ENCODE measurements around the gene PHLDA1. TPM values are rescaled to one million over a fixed set of nuclear protein-coding genes. Genes with fewer than 3 reads are reported as not detected.

PHLDA1 gene
- total and polyA plus RNA-seq, 2 experiments from 2014 or later = 35.7 to 36.2 TPM

DNA sequence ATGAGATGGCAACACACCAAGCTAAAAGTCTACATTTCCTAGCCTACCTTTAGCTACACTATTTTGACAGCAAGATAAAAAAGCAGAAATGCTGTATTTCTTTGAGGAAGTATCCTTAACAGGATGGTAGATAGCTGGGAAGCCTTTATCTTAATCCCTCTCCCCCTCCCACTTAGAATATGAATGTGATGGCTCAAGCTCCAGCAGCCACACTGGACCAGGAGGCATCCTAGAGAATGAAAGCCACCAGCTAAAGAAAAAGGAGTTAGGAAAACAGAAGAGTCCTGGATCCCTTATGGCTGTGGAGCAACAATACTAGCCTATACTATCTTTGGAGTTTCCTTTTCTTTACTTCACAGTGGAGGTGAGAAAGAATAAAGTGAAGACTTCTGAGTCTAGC is 37.8 kb upstream of the PHLDA1 start:
- Histone ChIP-seq H3K4me1 (ENCODE audit: insufficient read depth) (no peaks in the 10 kb centered on the region; the same call in 1 of the 2 replicates), H3K4me3 (no peak overlapping the region), H3F3A (ENCODE audit: insufficient read depth) (peaks cover 39% of the 10 kb centered on the region), H3K27me3 (replicated peaks; ENCODE audit: insufficient read depth) (no peaks in the 10 kb centered on the region), H3K36me3 (ENCODE audit: low read depth) (peaks cover 64% of the 10 kb centered on the region), H3K9me3 (ENCODE audit: low read depth) (peaks cover 5% of the 10 kb centered on the region), H3K9me2 (ENCODE audit: insufficient read depth) (no peaks in the 10 kb centered on the region), H2AFZ (no peak overlapping the region), H3K4me2 (ENCODE audit: unreplicated experiment) (no peak overlapping the region), H3K79me2 (ENCODE audit: insufficient read depth) (peaks cover 100% of the 10 kb centered on the region), H3K27ac (no peak overlapping the region), H4K20me1 (ENCODE audit: insufficient read depth) (peaks cover 5% of the 10 kb centered on the region; the same call in 1 of the 2 replicates), H3K9ac (no peak overlapping the region)
- in situ Hi-C loops (cut with MboI) = no loop called here
- TF ChIP-seq EZH2 (IDR thresholded peaks at IDR 0.05; ENCODE audit: insufficient read depth, poor library complexity, severe bottlenecking) (no peak), EZH2phosphoT487 (IDR thresholded peaks at IDR 0.05; ENCODE audit: insufficient read depth, low read depth) (no peak)
- no peak for DNase-seq

DNA sequence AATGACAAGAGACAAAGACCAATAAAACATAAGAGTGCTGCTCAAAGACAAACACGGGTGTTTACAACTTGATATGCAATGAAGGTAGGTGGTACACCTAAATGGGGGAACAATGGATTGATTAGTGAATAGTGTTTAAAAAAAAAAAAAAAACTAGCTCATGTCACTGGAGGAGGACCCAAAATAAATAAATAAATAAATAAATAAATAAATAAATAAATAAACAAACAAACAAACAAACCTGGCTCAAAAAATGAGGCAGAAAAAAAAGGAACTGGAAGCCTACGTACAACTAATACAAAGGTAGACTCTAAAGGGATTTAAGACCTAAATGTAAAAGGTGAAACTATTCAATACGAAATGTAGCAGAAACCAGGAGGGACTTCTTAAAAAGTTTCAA is 34.3 kb upstream of the PHLDA1 start:
- peaks cover 77% of the 10 kb centered on the region for H3K36me3 ChIP-seq (ENCODE audit: low read depth)
- WGBS, 2 experiments (ENCODE audit: low coverage in 1 of 2, low lambda C conversion rate in 2 of 2, missing lambda C conversion rate in 2 of 2) = 92 to 96% methylated on average over 3 of the region's 3 CpGs
- TF ChIP-seq EZH2 (IDR thresholded peaks at IDR 0.05; ENCODE audit: insufficient read depth, poor library complexity, severe bottlenecking) (no peak), EZH2phosphoT487 (IDR thresholded peaks at IDR 0.05; ENCODE audit: insufficient read depth, low read depth) (no peak)

DNA sequence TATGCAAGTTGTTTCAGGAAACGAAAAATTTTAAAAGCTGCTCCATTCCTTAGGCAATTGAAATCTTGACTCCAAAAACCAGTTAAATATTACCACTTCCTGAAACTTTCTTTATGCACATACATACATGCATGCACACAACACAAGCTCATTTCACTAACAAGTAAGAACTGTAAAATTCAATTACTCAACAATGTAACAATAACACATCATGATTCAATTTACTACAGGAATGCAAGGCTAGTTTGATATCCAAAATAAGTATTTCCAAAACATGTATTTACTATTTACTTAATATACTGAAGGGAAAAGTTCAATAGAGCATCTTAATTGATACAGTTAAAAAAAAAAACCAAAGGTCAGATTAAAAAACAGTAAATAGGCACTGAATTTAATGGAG is 33.3 kb upstream of the PHLDA1 start:
- 96% methylated on average over 1 of the region's 1 CpG for WGBS, 2 experiments (ENCODE audit: low coverage in 1 of 2, low lambda C conversion rate in 2 of 2, missing lambda C conversion rate in 2 of 2)
- Histone ChIP-seq H3K27ac (no peak overlapping the region), H3K9me3 (ENCODE audit: low read depth) (peaks cover 5% of the 10 kb centered on the region), H4K20me1 (ENCODE audit: insufficient read depth) (peaks cover 3% of the 10 kb centered on the region; the same call in 1 of the 2 replicates), H3K4me2 (ENCODE audit: unreplicated experiment) (no peak overlapping the region), H3K4me3 (no peak overlapping the region), H3K79me2 (ENCODE audit: insufficient read depth) (peaks cover 100% of the 10 kb centered on the region), H3K36me3 (ENCODE audit: low read depth) (peaks cover 79% of the 10 kb centered on the region), H3K9ac (no peak overlapping the region), H3K27me3 (replicated peaks; ENCODE audit: insufficient read depth) (no peaks in the 10 kb centered on the region), H3F3A (ENCODE audit: insufficient read depth) (peaks cover 43% of the 10 kb centered on the region), H3K9me2 (ENCODE audit: insufficient read depth) (no peaks in the 10 kb centered on the region), H3K4me1 (ENCODE audit: insufficient read depth) (no peaks in the 10 kb centered on the region; the same call in 1 of the 2 replicates), H2AFZ (no peak overlapping the region)
- DNase-seq = peak; percentile 20
- TF ChIP-seq EZH2 (IDR thresholded peaks at IDR 0.05; ENCODE audit: insufficient read depth, poor library complexity, severe bottlenecking) = no peak
- no peak for TF ChIP-seq EZH2phosphoT487 (IDR thresholded peaks at IDR 0.05; ENCODE audit: insufficient read depth, low read depth)
- in situ Hi-C loops (cut with MboI) = no loop called here

More for the DNA sequence above, 34.3 kb upstream of the PHLDA1 start:
- Histone ChIP-seq H3K27ac (no peak overlapping the region), H3K27me3 (replicated peaks; ENCODE audit: insufficient read depth) (no peaks in the 10 kb centered on the region), H3F3A (ENCODE audit: insufficient read depth) (peaks cover 40% of the 10 kb centered on the region), H3K4me3 (no peak overlapping the region), H3K4me1 (ENCODE audit: insufficient read depth) (no peaks in the 10 kb centered on the region; the same call in 1 of the 2 replicates), H3K79me2 (ENCODE audit: insufficient read depth) (peaks cover 100% of the 10 kb centered on the region), H2AFZ (no peak overlapping the region), H4K20me1 (ENCODE audit: insufficient read depth) (peaks cover 3% of the 10 kb centered on the region; the same call in 1 of the 2 replicates), H3K4me2 (ENCODE audit: unreplicated experiment) (no peak overlapping the region), H3K9me3 (ENCODE audit: low read depth) (peaks cover 5% of the 10 kb centered on the region), H3K9ac (no peak overlapping the region), H3K9me2 (ENCODE audit: insufficient read depth) (no peaks in the 10 kb centered on the region)
- no peak for DNase-seq
- in situ Hi-C loops (cut with MboI) = no loop called here

DNA sequence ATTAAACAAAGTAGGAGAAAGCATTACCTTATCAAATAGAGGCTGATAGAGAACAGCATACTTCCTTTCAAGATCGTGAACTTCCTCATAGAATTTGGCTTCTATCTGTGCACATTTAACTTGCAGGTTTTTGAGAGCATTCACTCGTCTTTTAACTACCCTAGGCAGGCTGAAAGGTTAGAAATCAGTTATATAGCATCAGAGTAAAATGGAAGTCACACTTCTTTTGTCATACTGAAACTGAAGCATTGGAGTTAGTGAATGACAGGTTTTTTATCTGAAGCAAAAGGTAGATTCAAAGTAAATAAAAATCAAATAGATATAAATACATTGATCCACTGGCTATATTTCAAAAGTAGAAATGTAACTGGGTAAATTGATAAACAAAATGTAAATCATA is 28.5 kb upstream of the PHLDA1 start:
- no peak overlapping the region for H3K9ac ChIP-seq
- H3K9me3 ChIP-seq (ENCODE audit: low read depth) = peaks cover 5% of the 10 kb centered on the region
- 0 out of 2 replicates have a peak, but pooled peaks cover 3% of the 10 kb centered on the region for H4K20me1 ChIP-seq (ENCODE audit: insufficient read depth)
- H3K79me2 ChIP-seq (ENCODE audit: insufficient read depth) = peaks cover 100% of the 10 kb centered on the region
- no peak overlapping the region for H2AFZ ChIP-seq
- H3K4me3 ChIP-seq = no peak overlapping the region
- no peak overlapping the region for H3K4me2 ChIP-seq (ENCODE audit: unreplicated experiment)
- H3K9me2 ChIP-seq (ENCODE audit: insufficient read depth) = no peaks in the 10 kb centered on the region
- no peak overlapping the region for H3K27ac ChIP-seq
- no peaks in the 10 kb centered on the region for H3K27me3 ChIP-seq (replicated peaks; ENCODE audit: insufficient read depth)
- WGBS, 2 experiments (ENCODE audit: low coverage in 1 of 2, low lambda C conversion rate in 2 of 2, missing lambda C conversion rate in 2 of 2) = 76 to 85% methylated on average over 2 of the region's 2 CpGs
- in situ Hi-C loops (cut with MboI) = no loop called here
- no peaks in the 10 kb centered on the region for H3K4me1 ChIP-seq (ENCODE audit: insufficient read depth)
- no peak for TF ChIP-seq EZH2 (IDR thresholded peaks at IDR 0.05; ENCODE audit: insufficient read depth, poor library complexity, severe bottlenecking)
- no peak for TF ChIP-seq EZH2phosphoT487 (IDR thresholded peaks at IDR 0.05; ENCODE audit: insufficient read depth, low read depth)
- peaks cover 27% of the 10 kb centered on the region; the same call in 1 of the 2 replicates for H3F3A ChIP-seq (ENCODE audit: insufficient read depth)
- H3K36me3 ChIP-seq (ENCODE audit: low read depth) = peaks cover 88% of the 10 kb centered on the region
- DNase-seq = no peak

DNA sequence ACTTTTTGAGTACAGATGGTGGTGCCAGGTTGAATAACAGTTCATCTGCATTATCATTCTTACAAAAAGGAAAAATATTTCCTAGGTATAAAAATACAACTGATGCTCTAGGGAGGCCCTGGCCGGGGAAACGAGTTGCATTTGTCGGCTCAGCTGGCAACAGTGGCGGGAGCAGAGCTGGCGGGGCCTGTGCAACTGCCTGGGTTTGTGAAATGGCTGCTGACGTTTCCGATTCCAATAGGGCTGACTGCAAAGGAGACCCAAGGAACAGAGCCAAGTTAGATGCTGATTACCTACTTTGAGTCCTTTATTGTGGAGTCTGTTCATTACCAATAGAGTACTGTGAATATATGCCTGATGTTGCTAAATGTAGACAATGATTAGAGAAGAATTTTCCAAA is 25.8 kb upstream of the PHLDA1 start:
- peaks cover 91% of the 10 kb centered on the region for H3K36me3 ChIP-seq (ENCODE audit: low read depth)
- no peak for DNase-seq
- peaks cover 1% of the 10 kb centered on the region; the same call in 1 of the 2 replicates for H3K4me1 ChIP-seq (ENCODE audit: insufficient read depth)
- no peaks in the 10 kb centered on the region for H3K9me3 ChIP-seq (ENCODE audit: low read depth)
- H3K9me2 ChIP-seq (ENCODE audit: insufficient read depth) = no peaks in the 10 kb centered on the region
- no peak overlapping the region for H3K4me3 ChIP-seq
- no peak overlapping the region for H2AFZ ChIP-seq
- peaks cover 27% of the 10 kb centered on the region; the same call in 1 of the 2 replicates for H3F3A ChIP-seq (ENCODE audit: insufficient read depth)
- no peak overlapping the region for H3K4me2 ChIP-seq (ENCODE audit: unreplicated experiment)
- TF ChIP-seq EZH2phosphoT487 (IDR thresholded peaks at IDR 0.05; ENCODE audit: insufficient read depth, low read depth) (no peak), EZH2 (IDR thresholded peaks at IDR 0.05; ENCODE audit: insufficient read depth, poor library complexity, severe bottlenecking) (no peak)
- peaks cover 99% of the 10 kb centered on the region for H3K79me2 ChIP-seq (ENCODE audit: insufficient read depth)
- 0 out of 2 replicates have a peak, but pooled peaks cover 3% of the 10 kb centered on the region for H4K20me1 ChIP-seq (ENCODE audit: insufficient read depth)
- no peak overlapping the region for H3K27ac ChIP-seq
- in situ Hi-C loops (cut with MboI) = no loop called here
- 94 to 98% methylated on average over 7 of the region's 7 CpGs for WGBS, 2 experiments (ENCODE audit: low coverage in 1 of 2, low lambda C conversion rate in 2 of 2, missing lambda C conversion rate in 2 of 2)
- H3K27me3 ChIP-seq (replicated peaks; ENCODE audit: insufficient read depth) = no peaks in the 10 kb centered on the region
- no peak overlapping the region for H3K9ac ChIP-seq

Data from GM23248 (cell line).